Naive thymus-derived CD8-positive, alpha-beta T cell (primary cell): ENCODE results near the gene CBR4. TPM values are rescaled to one million over a fixed set of nuclear protein-coding genes. Genes with fewer than 3 reads are reported as not detected.
"Not testable (repeated sequence)": the region's sequence is repeated elsewhere in the genome, so short reads cannot be mapped to it uniquely, and the experiment has no call there.

Source experiments
- ATAC-seq, 2 donors: fragments of 150-1000 bp; cut with Tn5 transposase in 1 of 2; sonication (Bioruptor Pico), chemical (Tn5 transposase) in 1 of 2; 1 replicate in 1 of 2; 2 replicates in 1 of 2; pipeline ENCODE4 v1.10.0; 2021; ENCODE audit warnings: mild to moderate bottlenecking in 2 of 2, moderate library complexity in 2 of 2
- POLR2A ChIA-PET: fragments of 350-600 bp; sonication (Branson Sonifier 250); formaldehyde crosslinking; loops from one replicate; lab custom pipeline; 2021; ENCODE audit warnings: antibody characterized with exemption; lab: Charles Lee
- DNase-seq, 10 donors: peaks; one replicate each; pipeline versions ENCODE4 v3.0.0 to v3.0.0-alpha.2; 2020 to 2022
- H3K27ac Mint-ChIP-seq, 10 donors: one replicate each; pipeline ENCODE4 v1.8.0; 2020 to 2022; ENCODE audit warnings: mild to moderate bottlenecking in 10 of 10, mixed read lengths in 10 of 10, moderate library complexity in 4 of 10, inconsistent platforms in 1 of 10
- H3K27me3 Mint-ChIP-seq, 5 donors: one replicate each; pipeline ENCODE4 v1.8.0; 2021 to 2022; ENCODE audit warnings: mixed read lengths in 5 of 5
- H3K36me3 Mint-ChIP-seq, 3 donors: one replicate each; pipeline ENCODE4 v1.8.0; 2020 to 2022; ENCODE audit warnings: mixed read lengths in 3 of 3, mild to moderate bottlenecking in 2 of 3, inconsistent platforms in 1 of 3
- H3K4me1 Mint-ChIP-seq, 4 donors: one replicate each; pipeline ENCODE4 v1.8.0; 2021 to 2022; ENCODE audit warnings: mixed read lengths in 4 of 4
- H3K4me3 Mint-ChIP-seq, 10 donors: one replicate each; pipeline ENCODE4 v1.8.0; 2020 to 2022; ENCODE audit warnings: mild to moderate bottlenecking in 10 of 10, mixed read lengths in 10 of 10, moderate library complexity in 6 of 10, inconsistent platforms in 1 of 10
- H3K9me3 Mint-ChIP-seq, 9 donors: one replicate each; pipeline ENCODE4 v1.8.0; 2020 to 2022; ENCODE audit warnings: mixed read lengths in 9 of 9, mild to moderate bottlenecking in 3 of 9, inconsistent platforms in 1 of 9, moderate library complexity in 1 of 9
- polyA plus RNA-seq, 3 donors: library from polyadenylated mRNA; unstranded; fragments of 300-500 nt; fragmentation: Illumina TruSeq; gene quantifications; one replicate each; pipeline ENCODE4 v1.2.3, GENCODE V29; 2021
- total RNA-seq, 8 experiments: library from RNA in 2 of 8; stranded (reverse) in 2 of 8; gene quantifications; one replicate each; pipeline ENCODE4 v1.2.3 and lab custom pipeline; 2021 to 2026

The CBR4 gene
- total and polyA plus RNA-seq, 5 experiments from 2014 or later, result 4.5 to 22.8 (median 5.5) TPM

- Mint-ChIP-seq H3K4me3 (no peak overlapping the region), H3K36me3 (peaks cover 32 to 42% (median 36%) of the 10 kb centered on the region in 3 donors), H3K4me1 (no peaks in the 10 kb centered on the region), H3K9me3 (peaks cover 15 to 52% (median 27%) of the 10 kb centered on the region in 9 donors), H3K27me3 (no peaks in the 10 kb centered on the region), H3K27ac (no peak overlapping the region)
- ATAC-seq (no peak), DNase-seq (no peak)
- POLR2A ChIA-PET, result no interaction called here
Observed at GRCh38 chr4:168978001-168978700, 31.9 kb downstream of the CBR4 start.

DNA sequence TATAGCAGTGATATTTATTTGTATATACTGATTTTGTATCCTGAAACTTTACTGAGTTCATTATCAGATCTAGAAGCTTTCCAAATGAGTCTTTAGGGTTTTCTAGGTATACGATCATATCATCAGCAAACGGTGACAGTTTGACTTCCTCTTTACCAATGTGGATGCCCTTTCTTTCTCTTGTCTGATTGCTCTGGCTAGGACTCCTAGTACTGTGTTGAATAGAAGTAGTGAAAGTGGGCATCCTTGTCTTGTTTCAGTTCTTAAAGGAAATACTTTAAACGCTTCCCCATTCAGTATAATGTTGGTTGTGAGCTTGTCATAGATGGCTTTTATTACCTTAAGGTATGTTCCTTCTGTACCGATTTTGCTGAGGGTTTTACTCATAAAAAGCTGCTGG is 37.5 kb downstream of the CBR4 start:
- POLR2A ChIA-PET, result no interaction called here
- Mint-ChIP-seq H3K4me1 (no peaks in the 10 kb centered on the region), H3K9me3 (peaks cover 10 to 72% (median 20%) of the 10 kb centered on the region in 9 donors), H3K27ac (no peak overlapping the region), H3K36me3 (peaks cover 0 to 33% (median 32%) of the 10 kb centered on the region in 3 donors), H3K27me3 (no peaks in the 10 kb centered on the region), H3K4me3 (no peak overlapping the region)
- no peak for DNase-seq
- no peak for ATAC-seq

GRCh38 chr4:168960716-168961115 is 49.3 kb downstream of the CBR4 start:
- Mint-ChIP-seq H3K27me3 (no peaks in the 10 kb centered on the region), H3K36me3 (peaks cover 7 to 26% (median 14%) of the 10 kb centered on the region in 3 donors)
- POLR2A ChIA-PET, result no interaction called here

DNA sequence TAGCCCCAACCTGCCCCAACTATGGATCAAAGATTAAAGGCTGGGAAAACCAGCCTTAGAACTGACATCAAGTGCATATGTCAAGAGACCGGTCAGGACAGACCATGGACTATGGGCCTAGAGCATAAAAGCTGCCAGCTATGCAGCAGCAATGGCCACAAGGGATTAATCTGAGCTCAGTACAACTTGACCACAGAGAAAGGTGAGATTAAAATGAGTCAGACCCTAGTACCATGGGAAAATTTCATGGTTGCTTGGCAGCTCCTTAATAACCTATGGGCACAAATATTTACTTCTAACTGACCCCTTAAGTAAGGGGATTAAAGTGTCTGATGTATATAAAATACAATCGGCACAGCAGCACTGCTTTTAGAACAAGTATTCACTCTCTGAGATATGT is 54.4 kb downstream of the CBR4 start:
- Mint-ChIP-seq H3K4me3 (no peak overlapping the region), H3K4me1 (no peaks in the 10 kb centered on the region), H3K36me3 (peaks cover 0 to 24% (median 8%) of the 10 kb centered on the region in 3 donors), H3K9me3 (peaks cover 0 to 16% (median 7%) of the 10 kb centered on the region in 9 donors), H3K27me3 (peaks cover 0 to 2% (median 0%) of the 10 kb centered on the region in 5 donors), H3K27ac (no peak overlapping the region)
- ATAC-seq (no peak), DNase-seq (no peak)
- POLR2A ChIA-PET, result no interaction called here

More at GRCh38 chr4:168960716-168961115, 49.3 kb downstream of the CBR4 start:
- DNase-seq, result no peak
- no peak overlapping the region for H3K27ac Mint-ChIP-seq
- H3K4me3 Mint-ChIP-seq, result no peak overlapping the region
- ATAC-seq, result no peak
- no peaks in the 10 kb centered on the region for H3K4me1 Mint-ChIP-seq
- peaks cover 0 to 16% (median 5%) of the 10 kb centered on the region in 9 donors for H3K9me3 Mint-ChIP-seq

GRCh38 chr4:168952821-168953246 is 57.2 kb downstream of the CBR4 start:
- ATAC-seq, POLR2A ChIA-PET, H3K4me3 Mint-ChIP-seq, H3K27ac Mint-ChIP-seq, H3K27me3 Mint-ChIP-seq, H3K4me1 Mint-ChIP-seq, DNase-seq: not testable (repeated sequence)
- H3K9me3 Mint-ChIP-seq, result peaks cover 0 to 36% (median 22%) of the 10 kb centered on the region in 9 donors
- H3K36me3 Mint-ChIP-seq, result peaks cover 0 to 24% (median 12%) of the 10 kb centered on the region in 3 donors

GRCh38 chr4:168945291-168945690 is 64.8 kb downstream of the CBR4 start:
- Mint-ChIP-seq H3K27ac (no peak overlapping the region), H3K4me1 (peaks cover 0 to 1% (median 0%) of the 10 kb centered on the region in 4 donors), H3K36me3 (peaks cover 2 to 22% (median 9%) of the 10 kb centered on the region in 3 donors), H3K9me3 (peaks cover 0 to 58% (median 26%) of the 10 kb centered on the region in 9 donors), H3K4me3 (no peak overlapping the region), H3K27me3 (no peaks in the 10 kb centered on the region)
- DNase-seq (no peak), ATAC-seq (no peak)
- POLR2A ChIA-PET, result no interaction called here

GRCh38 chr4:168942985-168943384 is 67.1 kb downstream of the CBR4 start:
- DNase-seq (no peak), ATAC-seq (no peak)
- H3K9me3 Mint-ChIP-seq, result peaks cover 6 to 59% (median 32%) of the 10 kb centered on the region in 9 donors
- no peaks in the 10 kb centered on the region for H3K4me1 Mint-ChIP-seq
- no peak overlapping the region for H3K27ac Mint-ChIP-seq
- peaks cover 4 to 26% (median 14%) of the 10 kb centered on the region in 3 donors for H3K36me3 Mint-ChIP-seq
- H3K4me3 Mint-ChIP-seq, result no peak overlapping the region
- POLR2A ChIA-PET, result no interaction called here
- no peaks in the 10 kb centered on the region for H3K27me3 Mint-ChIP-seq
